ES-I3 (cell line): ENCODE results near the gene PGK1.
"Not testable (repeated sequence)": the region's sequence is repeated elsewhere in the genome, so short reads cannot be mapped to it uniquely, and the experiment has no call there.

Experiments
- H3K36me3 ChIP-seq: 2 replicates; pipeline ENCODE4 v1.6.1; 2013; ENCODE audit warnings: mild to moderate bottlenecking, low read length, control low read depth, moderate library complexity; ENCODE audit not compliant: insufficient read depth
- H3K4me1 ChIP-seq: 2 replicates; pipeline ENCODE4 v1.6.1; 2013; ENCODE audit warnings: mild to moderate bottlenecking, control low read depth, low read length; ENCODE audit not compliant: insufficient read depth
- H3K9ac ChIP-seq: 2 replicates; pipeline ENCODE4 v1.6.1; 2013; ENCODE audit warnings: low read depth, mild to moderate bottlenecking, low read length, moderate library complexity
- H3K9me3 ChIP-seq: 2 replicates; pipeline ENCODE4 v1.6.1; 2013; ENCODE audit warnings: mild to moderate bottlenecking, low read length, moderate library complexity; ENCODE audit not compliant: control insufficient read depth, insufficient read depth

The PGK1 gene

GRCh38 chrX:78125781-78126180 lies 21.7 kb downstream of the PGK1 start:
- H3K9ac ChIP-seq, H3K4me1 ChIP-seq, H3K9me3 ChIP-seq: not testable (repeated sequence)
- H3K36me3 ChIP-seq = peaks cover 16% of the 10 kb centered on the region

- peaks cover 14% of the 10 kb centered on the region for H3K36me3 ChIP-seq
- no peak overlapping the region for H3K9ac ChIP-seq
- no peaks in the 10 kb centered on the region for H3K4me1 ChIP-seq
These were observed 25.7 kb downstream of the PGK1 start for GRCh38 chrX:78129714-78130113.

GRCh38 chrX:78130396-78130795 lies 26.3 kb downstream of the PGK1 start:
- H3K4me1 ChIP-seq = no peaks in the 10 kb centered on the region
- no peak overlapping the region for H3K9ac ChIP-seq
- H3K36me3 ChIP-seq = peaks cover 7% of the 10 kb centered on the region
- no peaks in the 10 kb centered on the region for H3K9me3 ChIP-seq

More at GRCh38 chrX:78129714-78130113, 25.7 kb downstream of the PGK1 start:
- no peaks in the 10 kb centered on the region for H3K9me3 ChIP-seq

GRCh38 chrX:78131117-78131516 lies 27.1 kb downstream of the PGK1 start:
- Histone ChIP-seq H3K4me1 (no peaks in the 10 kb centered on the region), H3K9ac (no peak overlapping the region), H3K9me3 (no peaks in the 10 kb centered on the region), H3K36me3 (peaks cover 2% of the 10 kb centered on the region; the same call in 1 of the 2 replicates)

- Histone ChIP-seq H3K9me3 (no peaks in the 10 kb centered on the region), H3K4me1 (no peaks in the 10 kb centered on the region), H3K9ac (no peak overlapping the region), H3K36me3 (0 out of 2 replicates have a peak, but pooled peaks cover 2% of the 10 kb centered on the region)
These were observed 29.4 kb downstream of the PGK1 start for GRCh38 chrX:78133238-78133960.

- Histone ChIP-seq H3K36me3 (no peaks in the 10 kb centered on the region), H3K9me3 (no peaks in the 10 kb centered on the region), H3K4me1 (no peaks in the 10 kb centered on the region), H3K9ac (peak within 1 kb of the TSS; percentile 68)
These were observed 35.4 kb downstream of the PGK1 start, which contains the start of gene TAF9B for GRCh38 chrX:78139160-78140123. Gene TAF9B (minus strand): TSS chrX:78139650. CDS start chrX:78139611, 39 bp downstream.

GRCh38 chrX:78140206-78140605 lies 36.2 kb downstream of the PGK1 start:
- no peaks in the 10 kb centered on the region for H3K9me3 ChIP-seq
- no peaks in the 10 kb centered on the region for H3K4me1 ChIP-seq
- H3K36me3 ChIP-seq = no peaks in the 10 kb centered on the region
- H3K9ac ChIP-seq = no peak overlapping the region

GRCh38 chrX:78147002-78147540 lies 43.0 kb downstream of the PGK1 start:
- not testable (repeated sequence) for H3K9me3 ChIP-seq, H3K4me1 ChIP-seq, H3K9ac ChIP-seq, H3K36me3 ChIP-seq

- not testable (repeated sequence) for H3K9ac ChIP-seq, H3K4me1 ChIP-seq, H3K9me3 ChIP-seq, H3K36me3 ChIP-seq
These were observed 53.3 kb downstream of the PGK1 start for GRCh38 chrX:78157373-78157772.

GRCh38 chrX:78157846-78158245 lies 53.8 kb downstream of the PGK1 start:
- H3K36me3 ChIP-seq, H3K4me1 ChIP-seq, H3K9me3 ChIP-seq, H3K9ac ChIP-seq: not testable (repeated sequence)

GRCh38 chrX:78160711-78161110 lies 56.7 kb downstream of the PGK1 start:
- not testable (repeated sequence) for H3K4me1 ChIP-seq, H3K9me3 ChIP-seq, H3K9ac ChIP-seq, H3K36me3 ChIP-seq

- H3K4me1 ChIP-seq, H3K9ac ChIP-seq, H3K36me3 ChIP-seq, H3K9me3 ChIP-seq: not testable (repeated sequence)
These were observed 59.1 kb downstream of the PGK1 start for GRCh38 chrX:78163175-78163574.

GRCh38 chrX:78165425-78165824 lies 61.4 kb downstream of the PGK1 start:
- Histone ChIP-seq H3K36me3 (no peaks in the 10 kb centered on the region), H3K9me3 (no peaks in the 10 kb centered on the region), H3K9ac (no peak overlapping the region), H3K4me1 (no peaks in the 10 kb centered on the region)

GRCh38 chrX:78168065-78168464 lies 64.0 kb downstream of the PGK1 start:
- Histone ChIP-seq H3K9me3 (no peaks in the 10 kb centered on the region), H3K4me1 (no peaks in the 10 kb centered on the region), H3K9ac (no peak overlapping the region), H3K36me3 (no peaks in the 10 kb centered on the region)
